M059J (cell line): ENCODE measurements around the gene SEC24D. TPM values are rescaled to one million over a fixed set of nuclear protein-coding genes. Genes with fewer than 3 reads are reported as not detected.
"Not testable (repeated sequence)": the region's sequence is repeated elsewhere in the genome, so short reads cannot be mapped to it uniquely, and the experiment has no call there.

ENCODE experiments used
- DNase-seq: peaks from one replicate; pipeline ENCODE4 v3.0.0-alpha.2; 2012; ENCODE audit warnings: low read depth
- total RNA-seq: library from RNA; depleted of rRNA; stranded (reverse); fragments of >200 nt; shearing (Covaris generic); gene quantifications from 2 replicates; pipeline ENCODE4 v1.2.3, GENCODE V29; 2014; rRNA removed

SEC24D gene, protein sequence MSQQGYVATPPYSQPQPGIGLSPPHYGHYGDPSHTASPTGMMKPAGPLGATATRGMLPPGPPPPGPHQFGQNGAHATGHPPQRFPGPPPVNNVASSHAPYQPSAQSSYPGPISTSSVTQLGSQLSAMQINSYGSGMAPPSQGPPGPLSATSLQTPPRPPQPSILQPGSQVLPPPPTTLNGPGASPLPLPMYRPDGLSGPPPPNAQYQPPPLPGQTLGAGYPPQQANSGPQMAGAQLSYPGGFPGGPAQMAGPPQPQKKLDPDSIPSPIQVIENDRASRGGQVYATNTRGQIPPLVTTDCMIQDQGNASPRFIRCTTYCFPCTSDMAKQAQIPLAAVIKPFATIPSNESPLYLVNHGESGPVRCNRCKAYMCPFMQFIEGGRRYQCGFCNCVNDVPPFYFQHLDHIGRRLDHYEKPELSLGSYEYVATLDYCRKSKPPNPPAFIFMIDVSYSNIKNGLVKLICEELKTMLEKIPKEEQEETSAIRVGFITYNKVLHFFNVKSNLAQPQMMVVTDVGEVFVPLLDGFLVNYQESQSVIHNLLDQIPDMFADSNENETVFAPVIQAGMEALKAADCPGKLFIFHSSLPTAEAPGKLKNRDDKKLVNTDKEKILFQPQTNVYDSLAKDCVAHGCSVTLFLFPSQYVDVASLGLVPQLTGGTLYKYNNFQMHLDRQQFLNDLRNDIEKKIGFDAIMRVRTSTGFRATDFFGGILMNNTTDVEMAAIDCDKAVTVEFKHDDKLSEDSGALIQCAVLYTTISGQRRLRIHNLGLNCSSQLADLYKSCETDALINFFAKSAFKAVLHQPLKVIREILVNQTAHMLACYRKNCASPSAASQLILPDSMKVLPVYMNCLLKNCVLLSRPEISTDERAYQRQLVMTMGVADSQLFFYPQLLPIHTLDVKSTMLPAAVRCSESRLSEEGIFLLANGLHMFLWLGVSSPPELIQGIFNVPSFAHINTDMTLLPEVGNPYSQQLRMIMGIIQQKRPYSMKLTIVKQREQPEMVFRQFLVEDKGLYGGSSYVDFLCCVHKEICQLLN
- 98.1 and 130 TPM in 2 replicates for total RNA-seq

DNA sequence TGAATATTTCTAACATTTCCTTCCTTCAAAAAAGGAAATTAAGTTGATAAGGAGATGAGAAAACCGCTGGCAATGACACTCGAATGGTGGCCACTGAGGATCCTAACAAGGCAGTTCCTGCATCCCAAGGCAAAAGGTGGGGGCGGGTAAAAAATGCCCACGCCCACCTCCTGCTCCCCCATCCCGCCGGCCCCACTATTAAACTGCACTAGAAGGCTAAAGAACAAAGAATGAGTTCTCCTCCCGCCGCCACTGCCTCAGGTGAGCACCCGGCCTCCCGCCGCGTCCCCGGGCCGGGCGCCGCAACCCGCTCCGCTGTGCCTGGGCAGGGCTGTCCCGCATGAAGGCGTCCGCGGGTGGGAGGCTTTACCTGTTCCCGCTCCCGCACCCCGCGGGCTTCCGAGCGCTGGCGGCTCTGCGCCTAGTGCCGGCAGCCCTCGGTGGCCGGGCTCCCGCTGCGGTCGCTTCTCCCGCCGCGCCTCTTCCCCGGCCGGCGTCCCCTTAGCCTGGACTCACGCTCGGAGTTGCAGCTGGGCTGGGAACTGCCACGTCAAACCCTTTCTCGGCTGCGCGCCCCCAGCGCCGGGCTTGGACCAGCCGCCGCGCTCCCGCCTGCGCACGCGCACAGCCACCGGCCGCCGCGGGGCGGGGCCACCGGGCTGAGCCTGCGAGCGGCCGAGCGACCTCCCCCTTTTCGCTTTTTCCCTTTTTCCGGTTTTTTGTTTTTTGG lies at the start of gene SEC24D:
SEC24D (minus strand) TSS at position 556 of the 730 bp plus-strand sequence. CDS start 2,430 bp downstream, outside the sequence.
- DNase-seq, result peak; percentile 78

DNA sequence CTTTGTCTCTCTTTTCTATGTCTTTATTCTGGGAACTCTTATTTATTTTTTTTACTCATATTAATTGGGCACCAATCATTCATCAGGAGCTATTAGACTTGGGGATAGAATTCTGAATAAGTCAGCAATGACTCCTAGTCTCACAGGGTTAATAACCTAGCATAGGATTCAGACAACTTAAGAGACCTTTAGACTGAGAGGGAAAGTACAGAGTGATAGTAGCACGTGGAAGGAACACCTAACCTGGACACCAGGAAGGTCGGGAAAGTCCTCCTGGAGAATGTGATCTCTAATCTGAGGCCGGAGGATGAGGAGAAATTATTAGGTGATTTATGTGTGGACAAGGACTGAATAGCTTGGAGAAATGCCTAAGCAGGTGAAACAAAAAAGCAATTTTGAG lies 48.8 kb upstream of the SEC24D start:
- no peak for DNase-seq

DNA sequence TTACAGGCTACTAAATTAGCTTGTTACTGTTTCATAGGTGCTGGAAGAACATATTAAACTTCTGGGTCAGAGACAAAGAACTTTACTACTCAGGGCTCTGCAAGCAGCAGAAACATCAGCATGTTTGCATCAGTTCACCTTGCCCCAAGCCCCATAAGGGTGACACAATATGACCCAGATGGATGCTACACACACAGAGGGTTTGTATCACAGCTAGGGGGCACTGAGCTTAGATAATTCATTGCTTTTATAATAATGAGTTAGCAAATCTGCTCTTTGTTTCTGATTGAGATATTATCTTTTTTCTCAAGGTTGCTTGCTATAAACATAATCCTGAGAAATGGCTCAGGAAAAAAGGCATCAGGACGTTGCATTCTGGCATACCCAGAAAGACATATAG lies 47.9 kb upstream of the SEC24D start:
- DNase-seq, result no peak

DNA sequence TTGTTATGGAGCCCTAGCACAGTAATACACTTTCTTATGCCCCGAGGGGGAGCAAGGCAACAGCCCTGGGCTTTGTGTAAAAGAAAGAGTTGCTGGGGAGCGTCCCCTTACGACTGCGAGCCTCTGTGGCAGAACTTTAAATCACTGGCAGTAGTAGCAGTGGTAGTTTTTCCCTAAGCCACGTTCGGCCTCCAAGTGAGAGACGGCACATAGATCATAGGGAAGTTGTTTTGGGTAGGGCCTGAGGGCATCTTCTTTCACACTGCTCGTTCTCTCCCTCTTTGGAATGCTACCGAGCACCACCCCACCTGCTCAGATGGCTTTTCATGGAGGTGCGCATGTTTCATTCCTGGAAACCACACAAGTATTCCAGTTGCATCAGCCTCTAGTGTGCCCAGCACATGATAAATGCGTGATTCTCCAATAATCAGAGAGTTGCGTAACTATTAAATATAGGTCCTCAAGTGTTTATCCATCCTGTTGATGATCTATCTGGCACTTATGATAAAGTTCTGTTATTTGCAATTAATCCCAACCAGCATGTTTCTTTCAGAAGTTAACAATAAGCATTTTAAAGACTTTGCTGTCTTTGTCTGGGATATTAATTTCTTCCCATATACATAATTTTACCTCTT lies 45.7 kb upstream of the SEC24D start:
- no peak for DNase-seq

DNA sequence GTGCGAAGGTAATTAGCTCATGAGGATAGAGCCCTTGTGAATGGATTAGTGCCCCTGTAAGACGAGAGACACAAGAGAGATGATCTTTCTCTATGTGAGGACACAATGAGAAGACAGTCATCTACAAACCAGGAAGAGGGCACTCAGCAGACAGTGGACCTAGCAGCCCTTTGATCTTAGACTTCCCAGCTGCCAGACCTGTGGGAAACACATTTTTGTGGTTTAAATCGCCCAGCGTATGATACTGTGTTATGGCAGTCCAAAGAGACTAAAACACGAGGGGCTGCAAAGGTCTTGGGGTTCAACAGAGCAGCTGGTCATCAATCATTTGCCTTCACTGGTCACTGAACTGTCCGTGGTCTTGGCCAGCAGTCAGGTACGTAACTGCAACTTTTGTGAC lies 43.5 kb upstream of the SEC24D start:
- no peak for DNase-seq

DNA sequence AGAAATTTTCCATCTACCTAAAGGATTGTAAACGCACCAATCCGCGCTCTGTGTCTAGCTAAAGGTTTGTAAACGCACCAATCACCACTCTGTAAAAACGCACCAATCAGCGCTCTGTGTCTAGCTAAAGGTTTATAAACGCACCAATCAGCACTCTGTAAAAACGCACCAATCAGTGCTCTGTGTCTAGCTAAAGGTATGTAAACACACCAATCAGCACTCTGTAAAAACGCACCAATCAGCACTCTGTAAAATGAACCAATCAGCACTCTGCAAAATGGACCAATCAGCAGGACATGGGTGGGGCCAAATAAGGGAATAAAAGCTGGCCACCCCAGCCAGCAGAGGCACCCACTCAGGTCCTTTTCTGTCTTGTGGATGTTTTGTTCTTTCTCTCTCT lies 42.6 kb upstream of the SEC24D start:
- DNase-seq, result not testable (repeated sequence)

DNA sequence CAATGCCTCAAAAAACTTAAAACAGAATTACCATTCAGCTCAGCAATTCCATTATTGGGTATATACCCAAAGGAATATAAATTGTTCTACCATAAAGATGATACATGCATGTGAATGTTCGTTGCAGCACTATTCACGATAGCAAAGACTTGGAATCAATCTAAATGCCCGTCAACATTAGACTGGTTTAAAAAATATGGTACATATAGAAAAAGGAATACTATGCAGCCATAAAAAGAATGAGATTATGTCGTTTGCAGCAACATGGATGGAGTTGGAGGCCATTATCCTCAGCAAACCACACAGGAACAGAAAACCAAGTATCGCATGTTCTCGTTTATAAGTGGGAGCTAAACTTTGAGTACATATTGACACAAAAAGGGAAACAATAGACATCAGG lies 41.9 kb upstream of the SEC24D start:
- no peak for DNase-seq

DNA sequence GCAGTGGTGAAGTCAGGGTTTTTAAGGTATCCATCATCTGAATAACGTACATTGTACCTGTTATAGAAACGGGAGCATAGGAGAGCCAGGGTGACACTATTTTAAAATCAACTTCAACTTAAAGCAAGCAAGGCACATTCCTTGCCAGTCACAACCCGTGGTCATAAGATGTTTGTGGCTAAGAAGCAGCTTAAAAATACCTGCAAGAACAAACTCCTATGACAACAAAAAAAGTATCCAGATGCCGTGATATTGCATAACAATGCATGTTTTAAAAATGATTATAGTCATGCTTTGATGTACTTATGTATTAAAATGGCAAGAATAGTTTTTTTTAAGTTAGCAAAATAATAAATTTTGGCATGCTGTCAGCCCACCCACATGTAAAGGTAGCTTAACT lies 36.3 kb upstream of the SEC24D start:
- DNase-seq, result no peak

DNA sequence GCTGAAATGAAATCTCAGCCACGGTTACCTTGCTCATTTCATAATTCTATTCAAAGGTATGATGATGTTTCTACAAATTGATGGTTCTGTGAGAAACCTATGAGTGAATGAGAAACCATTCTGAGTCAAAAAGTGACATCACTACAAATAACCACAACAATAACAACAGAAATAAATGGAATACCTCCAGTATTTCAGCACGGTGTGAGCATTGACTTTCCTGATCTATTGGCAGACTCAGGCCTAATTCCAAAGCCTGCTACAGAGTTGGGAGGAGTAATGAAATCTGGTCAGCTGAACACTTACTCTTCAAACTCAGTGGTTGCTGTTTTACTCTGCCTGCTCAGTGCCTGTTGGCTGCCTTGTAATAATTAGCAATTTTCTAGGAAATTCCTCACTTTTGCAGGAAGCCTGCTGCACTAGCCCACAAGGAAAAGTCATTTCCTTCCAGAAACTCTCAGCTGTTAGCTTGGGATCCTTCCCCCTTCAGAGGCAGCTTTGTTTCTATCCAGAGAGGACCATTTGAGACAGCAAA lies 33.9 kb upstream of the SEC24D start:
- peak; percentile 37 for DNase-seq

DNA sequence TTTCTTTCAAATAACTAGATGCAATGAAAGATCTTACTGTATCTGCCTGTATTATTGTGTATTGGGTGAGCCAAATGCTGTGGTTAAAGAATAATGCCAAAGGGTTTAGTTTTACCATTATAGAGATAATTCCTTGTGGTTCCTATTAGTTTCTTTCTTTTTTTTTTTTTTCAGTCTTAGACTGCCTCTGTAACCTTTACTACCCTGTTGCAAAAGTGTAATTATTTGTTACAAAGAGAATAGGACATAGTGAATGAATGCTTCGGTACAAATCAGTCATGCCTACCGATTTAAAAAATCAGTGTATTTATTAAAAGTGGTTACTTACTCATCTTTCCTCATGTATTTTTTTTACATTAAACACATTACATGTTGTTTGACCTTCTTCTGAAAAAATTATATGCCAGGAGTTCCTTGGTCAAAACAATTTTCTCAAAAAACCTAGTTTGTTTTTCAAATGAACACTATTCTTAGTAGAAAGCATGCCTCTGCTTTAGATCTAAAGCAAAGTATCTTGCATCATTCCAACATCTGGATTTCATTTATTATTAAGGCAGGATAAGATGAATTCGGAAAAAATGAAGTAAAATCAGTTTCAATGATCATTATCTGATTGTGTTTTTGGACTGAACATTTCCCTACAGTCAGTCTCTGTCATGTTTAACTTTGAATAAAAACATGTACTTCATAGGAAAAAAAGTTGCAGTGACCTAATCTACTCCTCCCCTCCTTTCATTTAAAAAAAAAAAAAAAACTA lies 31.6 kb upstream of the SEC24D start:
- DNase-seq, result no peak

DNA sequence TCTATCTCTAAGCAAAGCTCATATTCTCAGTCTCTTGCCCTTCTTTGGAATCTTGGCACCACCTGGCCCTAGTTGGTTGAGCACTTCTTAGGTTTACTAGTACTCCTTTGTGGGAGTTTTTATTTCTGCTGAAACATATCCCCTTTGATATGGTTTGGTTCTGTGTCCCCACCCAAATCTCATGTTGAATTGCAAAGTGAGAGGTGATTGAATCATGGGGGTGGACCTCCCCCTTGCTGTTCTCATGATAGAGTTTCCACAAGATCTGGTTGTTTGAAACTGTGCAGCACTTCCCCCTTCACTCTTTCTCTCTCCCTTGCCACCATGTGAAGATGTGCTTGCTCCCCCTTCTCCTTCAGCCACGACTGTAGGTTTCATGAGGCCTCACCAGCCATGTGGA lies 30.5 kb upstream of the SEC24D start:
- DNase-seq, result no peak

DNA sequence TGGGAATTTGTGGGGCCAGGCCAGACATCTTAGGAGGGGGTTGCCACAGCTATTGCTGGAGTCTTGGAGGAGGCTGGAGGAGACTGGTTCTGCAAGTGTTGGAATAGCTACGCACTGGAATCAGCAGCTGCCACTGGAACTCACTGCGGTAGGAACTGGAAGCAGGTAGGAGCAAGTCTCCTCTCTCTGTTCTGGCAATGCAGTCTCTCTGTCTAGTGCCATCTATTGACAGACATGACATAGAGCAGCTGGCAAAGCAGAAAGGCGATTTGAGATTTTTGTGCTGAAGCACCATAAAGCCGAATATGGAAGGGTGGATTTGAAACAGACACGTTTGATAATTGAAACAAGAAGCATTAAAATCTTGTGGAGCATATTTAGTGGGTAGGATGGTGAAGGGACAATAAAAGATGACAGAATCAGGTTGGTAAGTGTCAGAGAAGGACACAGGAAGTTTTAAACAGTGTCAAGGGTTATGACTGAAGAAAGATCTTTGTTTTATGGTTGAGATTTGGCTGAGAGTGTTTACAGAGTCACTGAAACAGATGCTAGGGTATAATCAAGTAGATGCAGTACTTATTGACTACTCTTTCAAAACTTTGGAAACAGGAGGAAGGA lies 29.3 kb upstream of the SEC24D start:
- peak; percentile 62 for DNase-seq

DNA sequence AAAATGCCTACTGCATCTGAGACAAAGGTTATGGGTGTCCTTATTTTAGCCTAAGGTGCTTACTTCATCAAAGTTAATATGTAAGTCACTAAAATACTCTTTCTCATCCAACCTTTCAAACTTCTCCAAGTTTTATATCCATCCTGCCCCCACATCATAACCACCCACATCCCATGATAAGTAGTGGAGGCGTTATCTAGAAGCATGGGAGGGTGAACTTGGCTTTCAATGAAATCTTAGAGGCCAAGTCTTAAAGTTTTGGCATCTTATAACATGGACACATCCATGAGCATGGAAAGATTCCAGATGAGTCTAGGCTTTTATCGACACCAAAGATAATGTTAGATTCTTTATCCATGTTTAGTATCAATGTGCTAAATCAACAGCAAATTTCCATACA lies 22.9 kb upstream of the SEC24D start:
- no peak for DNase-seq

DNA sequence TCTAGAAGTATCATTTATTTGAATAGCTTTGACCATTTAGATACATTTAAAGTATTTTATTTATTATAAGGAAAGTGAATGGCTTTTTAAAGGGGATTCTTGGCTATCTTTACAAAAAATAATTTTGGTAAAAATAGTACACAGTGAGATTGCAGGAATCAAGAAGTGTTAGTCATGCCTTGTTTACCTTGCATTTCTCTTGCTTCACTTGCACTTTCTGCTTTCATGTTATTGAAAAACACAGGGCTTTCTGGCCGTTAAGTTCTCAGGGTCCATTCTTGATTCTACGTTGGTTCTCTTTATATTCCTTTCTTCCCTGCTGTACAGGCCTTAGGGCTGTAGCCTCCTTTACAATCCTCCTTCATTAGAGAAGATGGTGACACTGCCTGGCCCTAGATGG lies 21.8 kb upstream of the SEC24D start:
- no peak for DNase-seq

DNA sequence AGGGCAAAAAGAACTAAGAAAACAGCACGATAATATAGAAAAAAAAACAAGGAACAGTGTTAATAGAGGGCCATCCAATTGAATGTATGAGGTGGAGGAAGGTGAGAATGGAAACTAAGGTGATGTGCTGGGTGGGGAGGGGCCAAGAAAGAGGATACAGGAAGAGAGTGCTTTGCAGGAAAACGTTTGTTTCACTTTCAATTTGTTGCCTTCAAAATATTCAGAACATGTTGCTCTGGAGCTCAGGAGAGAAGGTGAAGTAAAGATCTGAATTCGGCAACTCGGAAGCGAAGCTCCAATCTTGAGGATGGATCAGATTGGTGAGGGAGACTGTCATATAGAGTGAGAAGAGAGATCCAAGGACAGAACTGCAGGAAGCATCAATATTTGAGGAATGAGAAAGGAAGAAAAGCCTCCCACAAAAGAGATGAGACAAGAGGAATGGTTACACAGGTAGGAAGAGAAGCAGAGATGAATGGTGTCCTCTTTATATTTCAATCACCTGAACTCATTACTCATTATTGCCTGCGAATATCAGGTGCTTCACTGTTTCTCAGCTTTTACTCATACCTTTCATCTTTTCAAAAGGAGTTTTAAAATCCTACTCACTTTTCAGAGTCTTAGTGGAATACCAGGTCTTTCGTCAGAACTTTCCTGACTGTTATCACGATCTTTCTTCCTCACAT lies 14.7 kb upstream of the SEC24D start:
- peak; percentile 59 for DNase-seq

DNA sequence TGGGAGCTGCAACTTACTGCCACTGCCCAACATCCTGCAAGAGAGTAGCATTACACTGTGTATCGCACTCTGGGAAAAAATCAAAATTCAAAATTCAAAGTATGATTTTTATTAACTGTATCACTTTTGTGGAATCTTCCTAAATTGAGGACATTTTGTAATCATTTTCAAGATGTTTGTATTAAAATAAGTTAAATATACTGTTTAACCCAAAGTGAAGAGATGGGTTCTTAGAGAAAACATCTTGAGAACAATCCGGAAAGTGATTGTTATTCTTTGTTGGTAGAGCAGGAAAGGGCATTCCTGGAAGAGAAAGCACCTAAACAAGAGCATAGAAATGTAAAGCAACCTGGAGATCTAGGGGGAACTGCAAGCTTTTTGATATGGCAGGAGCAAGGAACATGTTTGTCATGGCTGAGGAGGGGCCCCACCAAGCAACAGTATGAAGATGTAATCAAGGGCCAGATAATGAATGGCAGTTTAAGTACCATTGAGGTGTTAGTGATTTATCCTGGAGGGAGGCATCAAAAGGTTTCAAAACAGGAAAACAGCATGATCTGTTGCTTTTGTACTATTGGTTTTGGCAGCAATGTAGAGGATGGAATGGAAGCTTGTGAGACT lies 14.1 kb upstream of the SEC24D start:
- DNase-seq, result no peak

DNA sequence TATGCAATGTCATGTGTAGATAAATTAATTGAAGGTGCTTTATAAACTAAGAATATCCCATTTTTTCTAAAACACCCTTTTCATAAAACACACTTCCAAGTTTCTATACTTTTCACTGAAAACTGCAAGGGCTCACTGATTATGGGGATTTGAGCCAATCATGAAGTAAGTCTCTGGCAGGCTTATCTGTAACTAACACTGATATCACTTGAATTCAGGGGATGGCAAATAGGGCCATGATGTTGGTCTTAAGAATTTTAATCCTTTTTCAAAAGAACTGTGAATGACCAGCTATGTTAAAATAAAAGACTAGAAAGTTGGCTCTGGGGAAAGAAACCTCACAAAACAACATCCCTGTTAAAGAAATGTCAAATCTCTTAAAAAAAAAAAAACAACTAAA lies 13.0 kb upstream of the SEC24D start:
- DNase-seq, result no peak

DNA sequence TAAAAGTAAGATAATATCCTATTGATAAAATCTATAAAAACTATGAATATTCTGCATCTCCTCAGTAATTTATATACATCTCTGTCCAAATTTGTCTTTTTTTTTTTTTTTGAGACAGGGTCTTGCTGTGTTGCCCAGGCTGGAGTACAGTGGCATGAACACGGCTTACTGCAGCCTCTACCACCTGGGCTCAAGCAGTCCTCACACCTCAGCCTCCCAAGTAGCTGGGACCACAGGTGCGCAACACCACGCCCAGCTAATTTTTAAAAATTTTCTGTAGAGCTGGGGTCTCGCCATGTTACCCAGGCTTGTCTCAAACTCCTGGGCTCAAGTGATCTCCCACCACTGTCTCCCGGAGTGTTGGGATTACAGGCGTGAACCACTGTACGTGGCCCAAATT lies 12.3 kb upstream of the SEC24D start:
- no peak for DNase-seq

DNA sequence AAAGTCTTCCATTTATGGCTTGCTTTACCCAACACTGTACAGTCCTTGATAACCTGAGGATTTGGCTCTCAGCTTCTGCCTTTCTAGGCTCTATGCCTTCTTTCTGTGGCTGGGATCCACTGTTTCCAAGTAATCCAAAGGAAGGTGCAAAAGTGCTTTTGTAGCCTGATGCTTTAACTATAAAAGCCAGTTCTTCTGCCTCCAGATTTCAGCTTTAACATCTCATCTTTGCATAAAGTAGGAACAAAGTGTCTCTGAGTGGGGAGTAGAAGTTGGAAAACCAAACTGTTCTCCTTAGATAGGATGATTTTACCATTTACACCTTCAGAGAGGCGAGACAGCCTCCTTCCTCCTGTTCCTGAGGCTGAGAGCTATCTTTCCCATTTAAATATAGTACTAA lies 11.1 kb upstream of the SEC24D start:
- DNase-seq, result no peak
